Measurements from ENCODE around the gene TMUB1.

TMUB1 gene

GRCh38 chr7:151066273-151066974 is 16.9 kb downstream of the TMUB1 start:
- DNase-seq: no peak

- no peak for DNase-seq
These were observed 17.8 kb downstream of the TMUB1 start for GRCh38 chr7:151065516-151065915.

- DNase-seq: no peak
These were observed 18.3 kb downstream of the TMUB1 start for GRCh38 chr7:151064993-151065392.

- no peak for DNase-seq
These were observed 18.8 kb downstream of the TMUB1 start for GRCh38 chr7:151064454-151064853.

- DNase-seq: no peak
These were observed 20.1 kb downstream of the TMUB1 start for GRCh38 chr7:151063212-151063561.

GRCh38 chr7:151062399-151063211 is 20.7 kb downstream of the TMUB1 start:
- no peak for DNase-seq

- DNase-seq: no peak
These were observed 21.2 kb downstream of the TMUB1 start for GRCh38 chr7:151062111-151062398.

GRCh38 chr7:151061213-151062110 is 21.8 kb downstream of the TMUB1 start:
- no peak for DNase-seq

- peak; percentile 13 for DNase-seq
These were observed 22.7 kb downstream of the TMUB1 start for GRCh38 chr7:151060416-151061212.

GRCh38 chr7:151060113-151060415 is 23.2 kb downstream of the TMUB1 start:
- DNase-seq: no peak

- DNase-seq: peak; percentile 38
These were observed 23.8 kb downstream of the TMUB1 start, which contains the start of gene SLC4A2 for GRCh38 chr7:151059367-151060112. SLC4A2 (plus strand) TSS chr7:151059589; CDS start chr7:151061988, 2,399 bp downstream.

- peak; percentile 30 for DNase-seq
These were observed 24.4 kb downstream of the TMUB1 start for GRCh38 chr7:151058781-151059366.

- peak; percentile 100 for DNase-seq
These were observed 25.1 kb downstream of the TMUB1 start for GRCh38 chr7:151057989-151058780.

- no peak for DNase-seq
These were observed 25.7 kb downstream of the TMUB1 start, which contains the start of gene CDK5 for GRCh38 chr7:151057506-151057988. CDK5 (minus strand) TSS chr7:151057897; CDS start chr7:151057848, 49 bp downstream.

- no peak for DNase-seq
These were observed 26.4 kb downstream of the TMUB1 start for GRCh38 chr7:151056666-151057505.

- DNase-seq: no peak
These were observed 27.0 kb downstream of the TMUB1 start for GRCh38 chr7:151056283-151056665.

GRCh38 chr7:151053751-151054150 is 29.5 kb downstream of the TMUB1 start:
- DNase-seq: no peak

GRCh38 chr7:151053096-151053495 is 30.2 kb downstream of the TMUB1 start:
- no peak for DNase-seq

GRCh38 chr7:151051108-151051507 is 32.2 kb downstream of the TMUB1 start:
- DNase-seq: no peak

Data from NCI-H2171 treated with DMSO at 0.1 percent for 48 hours (cell line).